ENCODE measurements around the gene MLLT3. TPM values are rescaled to one million over a fixed set of nuclear protein-coding genes. Genes with fewer than 3 reads are reported as not detected.
A peak's percentile ranks its signal among the peaks of the same experiment; 100 is the strongest.

The MLLT3 gene
- total and polyA plus RNA-seq, 7 experiments from 2014 or later, result 40.9 to 85.3 (median 64.8) TPM

DNA sequence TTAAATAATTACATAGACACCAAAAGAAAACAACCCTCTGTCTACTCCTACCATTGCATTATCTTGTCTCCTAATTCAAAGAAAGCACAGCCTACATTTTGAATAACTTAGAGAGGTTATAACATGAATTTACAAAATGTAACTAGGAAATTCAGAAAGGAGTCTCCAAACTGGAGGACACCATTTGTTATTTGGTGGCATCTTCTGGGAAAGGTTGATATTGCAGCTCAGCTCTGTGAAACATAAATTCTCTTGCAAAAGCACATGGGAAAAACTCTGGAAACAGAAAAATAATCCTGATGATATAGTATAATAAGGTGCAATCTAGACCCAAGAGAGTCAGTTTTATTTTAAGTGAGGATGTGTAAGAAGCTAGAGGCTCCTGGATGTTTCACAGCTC lies 215.3 kb downstream of the MLLT3 start:
- Histone ChIP-seq H3K9me3 (ENCODE audit: control insufficient read depth in 2 of 3, low read length in 3 of 3) (no peaks in the 10 kb centered on the region), H3K27ac (ENCODE audit: low read depth, low read length) (no peak overlapping the region), H3K4me3 (ENCODE audit: low read length) (no peak overlapping the region), H3K27me3 (ENCODE audit: control insufficient read depth in 2 of 2, insufficient read depth in 2 of 2, low read length in 2 of 2) (no peaks in the 10 kb centered on the region), H3K36me3 (ENCODE audit: control insufficient read depth in 2 of 3, insufficient read depth in 3 of 3, low read length in 3 of 3) (no peaks in the 10 kb centered on the region), H3K4me1 (ENCODE audit: control insufficient read depth in 2 of 2, insufficient read depth in 2 of 2, low read length in 2 of 2) (peaks cover 0 to 30% of the 10 kb centered on the region in 2 donors)
- peak overlapping the region in 4 of 9 donors; percentile 28 to 56 (median 43) for H3K27ac Mint-ChIP-seq
- DNase-seq (no peak), ATAC-seq (no peak)
- H3K4me3 Mint-ChIP-seq, result peak overlapping the region in 1 of 10 donors; percentile 34
- CTCF ChIA-PET, result interaction anchor here (0.7 to 2.5 kb wide), 2 partner anchors 9 to 11 kb away, joined by 4 to 8 read pairs; no protein-coding TSS in a partner anchor
- intact Hi-C loops (cut with micrococcal nuclease), result loop anchor here in 1 of 2 donors (1.0 kb wide), 1 partner anchor 8 kb away; no protein-coding TSS in a partner anchor
- H3K36me3 Mint-ChIP-seq, result peaks cover 8 to 41% (median 33%) of the 10 kb centered on the region in 5 donors
- H3K4me1 Mint-ChIP-seq, result peaks cover 21 to 95% (median 88%) of the 10 kb centered on the region in 7 donors
- no peaks in the 10 kb centered on the region for H3K27me3 Mint-ChIP-seq
- POLR2A ChIA-PET, result interaction anchor here (0.8 to 1.5 kb wide), 4 partner anchors 9 to 46 kb away, joined by 3 read pairs; no protein-coding TSS in a partner anchor
- peaks cover 0 to 5% (median 0%) of the 10 kb centered on the region in 11 donors for H3K9me3 Mint-ChIP-seq

DNA sequence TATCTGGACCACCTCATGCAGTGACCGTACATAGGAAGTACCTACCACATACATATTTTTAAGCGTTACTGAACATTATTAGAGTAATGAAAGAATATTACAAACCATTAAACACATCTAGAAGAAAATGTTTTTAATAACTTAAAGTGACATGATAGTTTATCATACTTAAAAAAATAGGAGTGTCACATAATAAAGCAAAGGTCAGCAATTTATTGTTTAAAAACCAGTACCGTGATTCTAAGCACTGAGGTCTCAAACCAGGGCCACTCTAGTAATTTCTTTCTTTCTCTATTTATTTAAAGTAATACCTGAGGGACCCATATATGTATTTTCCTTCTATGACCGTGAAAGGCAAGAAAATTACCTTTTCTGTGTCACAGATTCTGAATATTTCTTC lies 216.0 kb downstream of the MLLT3 start:
- peaks cover 28 to 96% (median 90%) of the 10 kb centered on the region in 7 donors for H3K4me1 Mint-ChIP-seq
- Histone ChIP-seq H3K4me1 (ENCODE audit: control insufficient read depth in 2 of 2, insufficient read depth in 2 of 2, low read length in 2 of 2) (peaks cover 0 to 30% of the 10 kb centered on the region in 2 donors), H3K27me3 (ENCODE audit: control insufficient read depth in 2 of 2, insufficient read depth in 2 of 2, low read length in 2 of 2) (no peaks in the 10 kb centered on the region), H3K36me3 (ENCODE audit: control insufficient read depth in 2 of 3, insufficient read depth in 3 of 3, low read length in 3 of 3) (no peaks in the 10 kb centered on the region), H3K9me3 (ENCODE audit: control insufficient read depth in 2 of 3, low read length in 3 of 3) (no peaks in the 10 kb centered on the region), H3K27ac (ENCODE audit: low read depth, low read length) (no peak overlapping the region), H3K4me3 (ENCODE audit: low read length) (no peak overlapping the region)
- peaks cover 12 to 44% (median 38%) of the 10 kb centered on the region in 5 donors for H3K36me3 Mint-ChIP-seq
- no peak for ATAC-seq
- peaks cover 0 to 9% (median 0%) of the 10 kb centered on the region in 11 donors for H3K9me3 Mint-ChIP-seq
- H3K27me3 Mint-ChIP-seq, result no peaks in the 10 kb centered on the region
- intact Hi-C loops (cut with micrococcal nuclease), result loop anchor here in 1 of 2 donors (1.0 kb wide), 1 partner anchor 50 kb away; no protein-coding TSS in a partner anchor
- peak overlapping the region in 2 of 9 donors; percentile 25 to 41 for H3K27ac Mint-ChIP-seq
- no peak for DNase-seq
- ChIA-PET POLR2A (no interaction called here), CTCF (interaction anchor here (0.7 to 0.9 kb wide), 2 partner anchors 11 to 31 kb away, joined by 3 to 4 read pairs; no protein-coding TSS in a partner anchor)
- H3K4me3 Mint-ChIP-seq, result peak overlapping the region in 1 of 10 donors; percentile 18

DNA sequence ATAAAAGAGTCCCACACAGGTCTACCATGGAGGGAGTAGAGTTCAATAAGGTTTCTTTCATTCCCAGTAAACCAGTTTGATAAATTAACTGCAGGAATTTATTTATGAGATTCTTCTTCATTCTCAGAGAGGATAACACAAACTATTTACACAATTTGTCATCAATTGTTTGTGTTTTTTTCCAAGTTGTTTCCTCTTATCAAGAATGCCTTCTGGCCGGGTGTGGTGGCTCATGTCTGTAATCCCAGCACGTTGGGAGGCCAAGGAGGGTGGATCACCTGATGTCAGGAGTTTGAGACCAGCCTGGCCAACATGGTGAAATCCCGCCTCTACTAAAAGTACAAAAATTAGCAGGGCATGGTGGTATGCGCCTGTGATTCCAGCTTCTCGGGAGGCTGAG lies 216.7 kb downstream of the MLLT3 start:
- no peak for ATAC-seq

DNA sequence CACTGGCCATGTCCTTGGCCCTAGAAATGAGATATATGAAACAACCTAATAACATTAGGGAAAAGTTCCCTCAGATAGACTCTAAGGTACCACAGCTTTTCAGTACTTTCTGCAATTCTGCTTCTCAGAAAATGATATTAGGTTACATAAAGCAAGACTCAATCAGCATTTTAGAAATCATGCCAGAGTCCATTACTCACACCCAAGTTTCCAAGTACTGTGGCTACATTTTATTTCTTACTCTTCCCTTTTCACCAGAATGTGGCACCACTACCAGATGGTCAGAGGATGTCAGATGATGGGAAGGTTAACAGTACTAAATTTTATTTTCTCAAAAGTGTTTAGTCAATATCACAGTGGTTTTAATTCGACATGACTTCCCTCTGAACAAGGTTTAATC lies 217.2 kb downstream of the MLLT3 start:
- H3K9me3 ChIP-seq (ENCODE audit: control insufficient read depth in 2 of 3, low read length in 3 of 3), result no peaks in the 10 kb centered on the region
- ChIA-PET CTCF (no interaction called here), POLR2A (no interaction called here)
- peaks cover 0 to 10% (median 0%) of the 10 kb centered on the region in 11 donors for H3K9me3 Mint-ChIP-seq
- ATAC-seq (no peak), DNase-seq (no peak)
- no peaks in the 10 kb centered on the region for H3K36me3 ChIP-seq (ENCODE audit: control insufficient read depth in 2 of 3, insufficient read depth in 3 of 3, low read length in 3 of 3)
- peak overlapping the region in 1 of 9 donors; percentile 96 for H3K27ac Mint-ChIP-seq
- H3K4me3 ChIP-seq (ENCODE audit: low read length), result no peak overlapping the region
- peak overlapping the region; percentile 11 for H3K27ac ChIP-seq (ENCODE audit: low read depth, low read length)
- no peaks in the 10 kb centered on the region for H3K27me3 ChIP-seq (ENCODE audit: control insufficient read depth in 2 of 2, insufficient read depth in 2 of 2, low read length in 2 of 2)
- no peak overlapping the region for H3K4me3 Mint-ChIP-seq
- H3K4me1 Mint-ChIP-seq, result peaks cover 28 to 95% (median 85%) of the 10 kb centered on the region in 7 donors
- H3K27me3 Mint-ChIP-seq, result no peaks in the 10 kb centered on the region
- H3K4me1 ChIP-seq (ENCODE audit: control insufficient read depth in 2 of 2, insufficient read depth in 2 of 2, low read length in 2 of 2), result peaks cover 0 to 23% of the 10 kb centered on the region in 2 donors
- peaks cover 12 to 45% (median 37%) of the 10 kb centered on the region in 5 donors for H3K36me3 Mint-ChIP-seq
- intact Hi-C loops (cut with micrococcal nuclease), result no loop called here

More for the DNA sequence above, 216.7 kb downstream of the MLLT3 start:
- H3K27me3 Mint-ChIP-seq, result no peaks in the 10 kb centered on the region
- H3K9me3 Mint-ChIP-seq, result peaks cover 0 to 10% (median 0%) of the 10 kb centered on the region in 11 donors
- peak overlapping the region in 3 of 9 donors; percentile 9 to 56 (median 36) for H3K27ac Mint-ChIP-seq
- H3K4me1 Mint-ChIP-seq, result peaks cover 30 to 96% (median 88%) of the 10 kb centered on the region in 7 donors
- Histone ChIP-seq H3K9me3 (ENCODE audit: control insufficient read depth in 2 of 3, low read length in 3 of 3) (no peaks in the 10 kb centered on the region), H3K27me3 (ENCODE audit: control insufficient read depth in 2 of 2, insufficient read depth in 2 of 2, low read length in 2 of 2) (no peaks in the 10 kb centered on the region), H3K27ac (ENCODE audit: low read depth, low read length) (no peak overlapping the region), H3K4me1 (ENCODE audit: control insufficient read depth in 2 of 2, insufficient read depth in 2 of 2, low read length in 2 of 2) (peaks cover 0 to 24% of the 10 kb centered on the region in 2 donors), H3K36me3 (ENCODE audit: control insufficient read depth in 2 of 3, insufficient read depth in 3 of 3, low read length in 3 of 3) (no peaks in the 10 kb centered on the region), H3K4me3 (ENCODE audit: low read length) (no peak overlapping the region)
- intact Hi-C loops (cut with micrococcal nuclease), result loop anchor here in 1 of 2 donors (1.0 kb wide), 1 partner anchor 49 kb away; no protein-coding TSS in a partner anchor
- H3K36me3 Mint-ChIP-seq, result peaks cover 12 to 47% (median 37%) of the 10 kb centered on the region in 5 donors
- ChIA-PET CTCF (interaction anchor here (0.9 kb wide), 1 partner anchor 30 kb away, joined by 3 read pairs; no protein-coding TSS in a partner anchor), POLR2A (no interaction called here)
- DNase-seq, result no peak
- H3K4me3 Mint-ChIP-seq, result no peak overlapping the region

DNA sequence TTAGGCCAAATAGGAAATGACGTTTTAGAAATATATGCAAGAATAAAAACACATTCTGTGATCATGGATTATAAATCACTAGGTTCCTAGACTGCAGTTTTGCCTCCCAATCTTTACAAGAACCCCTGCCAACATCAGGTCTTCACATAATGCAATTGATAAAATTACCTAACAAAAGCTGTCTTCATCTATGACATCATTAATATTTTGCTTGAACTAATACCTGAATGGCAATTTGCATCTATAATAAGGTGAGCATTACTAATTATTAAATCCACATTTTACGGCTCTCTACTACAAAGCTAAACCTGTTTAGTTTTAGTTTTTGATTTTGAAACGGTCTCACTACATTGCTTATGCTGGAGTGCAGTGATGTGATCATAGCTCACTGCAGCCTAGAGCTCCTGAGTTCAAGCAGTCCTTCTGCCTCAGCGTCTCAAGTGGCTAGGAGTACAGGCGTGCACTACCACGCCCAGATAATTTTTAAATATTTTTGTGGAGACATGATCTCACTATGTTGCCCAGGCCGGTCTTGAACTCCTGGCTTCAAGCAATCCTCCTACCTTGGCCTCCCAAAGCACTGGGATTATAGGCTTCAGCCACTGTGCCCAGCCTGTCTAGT lies 218.0 kb downstream of the MLLT3 start:
- H3K36me3 ChIP-seq (ENCODE audit: control insufficient read depth in 2 of 3, insufficient read depth in 3 of 3, low read length in 3 of 3), result no peaks in the 10 kb centered on the region
- Mint-ChIP-seq H3K27ac (peak overlapping the region in 5 of 9 donors; percentile 15 to 96 (median 48)), H3K9me3 (peaks cover 0 to 10% (median 0%) of the 10 kb centered on the region in 11 donors), H3K36me3 (peaks cover 12 to 52% (median 43%) of the 10 kb centered on the region in 5 donors), H3K4me1 (peaks cover 31 to 95% (median 85%) of the 10 kb centered on the region in 7 donors), H3K4me3 (peak overlapping the region in 1 of 10 donors; percentile 6), H3K27me3 (no peaks in the 10 kb centered on the region)
- H3K9me3 ChIP-seq (ENCODE audit: control insufficient read depth in 2 of 3, low read length in 3 of 3), result no peaks in the 10 kb centered on the region
- intact Hi-C loops (cut with micrococcal nuclease), result no loop called here
- CTCF ChIA-PET, result no interaction called here
- POLR2A ChIA-PET, result no interaction called here
- H3K4me3 ChIP-seq (ENCODE audit: low read length), result no peak overlapping the region
- H3K27ac ChIP-seq (ENCODE audit: low read depth, low read length), result no peak overlapping the region
- ATAC-seq, result no peak
- peaks cover 0 to 25% of the 10 kb centered on the region in 2 donors for H3K4me1 ChIP-seq (ENCODE audit: control insufficient read depth in 2 of 2, insufficient read depth in 2 of 2, low read length in 2 of 2)
- no peaks in the 10 kb centered on the region for H3K27me3 ChIP-seq (ENCODE audit: control insufficient read depth in 2 of 2, insufficient read depth in 2 of 2, low read length in 2 of 2)
- no peak for DNase-seq

DNA sequence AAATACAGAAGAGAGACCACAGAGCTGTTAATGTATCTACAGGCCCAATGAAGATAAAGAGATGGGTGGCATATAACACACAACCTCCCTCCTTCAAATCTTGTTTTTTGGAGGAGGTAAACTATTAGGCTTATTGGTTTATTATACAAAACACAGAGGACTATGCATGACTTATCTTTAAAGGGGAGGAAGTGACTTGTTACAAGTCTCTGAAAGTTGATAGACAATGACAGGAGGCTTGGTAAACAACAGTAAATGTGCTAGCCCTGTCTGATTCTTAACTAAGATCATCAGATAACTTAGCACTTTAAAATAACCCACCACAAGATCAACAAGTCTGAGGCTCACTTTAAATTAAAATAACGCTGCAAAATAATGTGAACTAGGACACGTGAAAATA lies 219.0 kb downstream of the MLLT3 start:
- H3K36me3 Mint-ChIP-seq, result peaks cover 12 to 55% (median 43%) of the 10 kb centered on the region in 5 donors
- peak overlapping the region in 3 of 10 donors; percentile 3 to 38 (median 16) for H3K4me3 Mint-ChIP-seq
- Histone ChIP-seq H3K36me3 (ENCODE audit: control insufficient read depth in 2 of 3, insufficient read depth in 3 of 3, low read length in 3 of 3) (no peaks in the 10 kb centered on the region), H3K9me3 (ENCODE audit: control insufficient read depth in 2 of 3, low read length in 3 of 3) (no peaks in the 10 kb centered on the region), H3K4me3 (ENCODE audit: low read length) (no peak overlapping the region), H3K27me3 (ENCODE audit: control insufficient read depth in 2 of 2, insufficient read depth in 2 of 2, low read length in 2 of 2) (no peaks in the 10 kb centered on the region), H3K4me1 (ENCODE audit: control insufficient read depth in 2 of 2, insufficient read depth in 2 of 2, low read length in 2 of 2) (peaks cover 0 to 30% of the 10 kb centered on the region in 2 donors), H3K27ac (ENCODE audit: low read depth, low read length) (no peak overlapping the region)
- peak overlapping the region in 7 of 9 donors; percentile 15 to 96 (median 66) for H3K27ac Mint-ChIP-seq
- ChIA-PET CTCF (no interaction called here), POLR2A (interaction anchor here (0.6 kb wide), 1 partner anchor 25 kb away, joined by 3 read pairs; no protein-coding TSS in a partner anchor)
- H3K4me1 Mint-ChIP-seq, result peaks cover 25 to 95% (median 85%) of the 10 kb centered on the region in 7 donors
- DNase-seq (no peak), ATAC-seq (peak; percentile 54)
- H3K9me3 Mint-ChIP-seq, result peaks cover 0 to 10% (median 0%) of the 10 kb centered on the region in 11 donors
- intact Hi-C loops (cut with micrococcal nuclease), result no loop called here
- H3K27me3 Mint-ChIP-seq, result no peaks in the 10 kb centered on the region
